ENCODE results near the gene CD302. TPM values are rescaled to one million over a fixed set of nuclear protein-coding genes. Genes with fewer than 3 reads are reported as not detected.
A peak's percentile ranks its signal among the peaks of the same experiment; 100 is the strongest.

Gene CD302
- total and polyA plus RNA-seq, 8 donors: 7.0 to 18.4 (median 12.0) TPM

DNA sequence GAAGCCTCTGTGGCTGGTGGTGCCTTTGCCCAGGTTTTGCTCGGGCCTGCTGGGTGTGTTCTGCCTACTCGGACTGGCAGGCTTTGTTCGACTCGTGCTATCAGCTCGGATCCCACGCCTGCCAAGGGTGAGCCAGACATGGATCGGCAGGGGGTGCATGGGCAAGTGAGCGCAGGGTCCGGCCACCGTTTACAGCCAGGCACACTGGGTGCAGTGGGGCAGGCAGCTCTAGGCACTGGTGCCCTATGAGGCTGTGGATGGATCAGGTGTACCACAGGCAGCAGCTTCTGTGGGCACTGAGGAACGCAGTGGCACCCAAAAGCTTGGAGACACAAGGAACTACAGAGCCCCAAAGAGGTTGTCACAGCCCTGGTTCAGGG, 60.1 kb downstream of the CD302 start:
- 97% methylated on average over 11 of the region's 11 CpGs for WGBS, 2 donors
- no peak for FAIRE-seq
- TF ChIP-seq, protein P1, sequence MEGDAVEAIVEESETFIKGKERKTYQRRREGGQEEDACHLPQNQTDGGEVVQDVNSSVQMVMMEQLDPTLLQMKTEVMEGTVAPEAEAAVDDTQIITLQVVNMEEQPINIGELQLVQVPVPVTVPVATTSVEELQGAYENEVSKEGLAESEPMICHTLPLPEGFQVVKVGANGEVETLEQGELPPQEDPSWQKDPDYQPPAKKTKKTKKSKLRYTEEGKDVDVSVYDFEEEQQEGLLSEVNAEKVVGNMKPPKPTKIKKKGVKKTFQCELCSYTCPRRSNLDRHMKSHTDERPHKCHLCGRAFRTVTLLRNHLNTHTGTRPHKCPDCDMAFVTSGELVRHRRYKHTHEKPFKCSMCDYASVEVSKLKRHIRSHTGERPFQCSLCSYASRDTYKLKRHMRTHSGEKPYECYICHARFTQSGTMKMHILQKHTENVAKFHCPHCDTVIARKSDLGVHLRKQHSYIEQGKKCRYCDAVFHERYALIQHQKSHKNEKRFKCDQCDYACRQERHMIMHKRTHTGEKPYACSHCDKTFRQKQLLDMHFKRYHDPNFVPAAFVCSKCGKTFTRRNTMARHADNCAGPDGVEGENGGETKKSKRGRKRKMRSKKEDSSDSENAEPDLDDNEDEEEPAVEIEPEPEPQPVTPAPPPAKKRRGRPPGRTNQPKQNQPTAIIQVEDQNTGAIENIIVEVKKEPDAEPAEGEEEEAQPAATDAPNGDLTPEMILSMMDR (IDR thresholded peaks at IDR 0.05): no peak
- H3K9me3 ChIP-seq: no peaks in the 10 kb centered on the region
- intact Hi-C loops (cut with DNase I): no loop called here
- peak in 1 of 4 donors; percentile 11 for ATAC-seq
- H3K27ac ChIP-seq: no peak overlapping the region
- H3K4me1 ChIP-seq: no peaks in the 10 kb centered on the region
- no peak overlapping the region for H3K4me3 ChIP-seq
- peak in 1 of 6 donors; percentile 43 for DNase-seq
- peaks cover 0 to 31% (median 0%) of the 10 kb centered on the region in 3 donors for H3K36me3 ChIP-seq
- no peaks in the 10 kb centered on the region for H3K27me3 ChIP-seq

DNA sequence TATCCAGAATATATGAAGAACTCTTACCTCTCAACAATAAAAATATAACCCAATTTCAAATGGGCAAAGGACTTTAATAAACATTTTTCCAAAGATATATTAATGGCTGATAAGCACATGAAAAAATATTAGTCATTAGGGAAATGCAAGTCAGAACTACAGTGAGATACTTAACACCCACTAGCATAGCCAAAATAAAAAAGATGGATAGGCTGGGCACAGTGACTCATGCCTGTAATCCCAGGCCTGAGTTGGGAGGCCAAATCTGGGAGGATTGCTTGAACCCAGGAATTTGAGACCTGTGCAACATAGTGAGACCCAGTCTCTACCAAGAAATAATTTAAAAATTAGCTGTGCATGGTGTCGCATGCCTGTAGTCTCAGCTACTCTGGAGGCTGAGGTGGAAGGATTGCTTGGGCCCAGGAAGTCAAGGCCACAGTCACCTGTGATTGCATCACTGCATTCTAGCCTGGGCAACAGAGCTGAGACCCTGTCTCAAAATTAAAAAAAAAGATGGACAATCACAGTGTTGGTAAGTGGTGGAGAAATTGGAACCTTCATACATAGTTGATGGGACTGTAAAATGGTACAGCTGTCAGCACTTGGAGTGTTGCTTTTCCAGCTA, 60.6 kb downstream of the CD302 start:
- no peak for FAIRE-seq
- peak in 1 of 4 donors; percentile 12 for ATAC-seq
- WGBS, 2 donors: 95 to 96% methylated on average over 1 of the region's 1 CpG
- TF ChIP-seq, protein P1 (IDR thresholded peaks at IDR 0.05): no peak
- no peak overlapping the region for H3K27ac ChIP-seq
- peaks cover 0 to 31% (median 0%) of the 10 kb centered on the region in 3 donors for H3K36me3 ChIP-seq
- no peaks in the 10 kb centered on the region for H3K9me3 ChIP-seq
- H3K4me1 ChIP-seq: no peaks in the 10 kb centered on the region
- H3K4me3 ChIP-seq: no peak overlapping the region
- H3K27me3 ChIP-seq: no peaks in the 10 kb centered on the region
- intact Hi-C loops (cut with DNase I): no loop called here
- no peak for DNase-seq

- TF ChIP-seq, protein P1 (IDR thresholded peaks at IDR 0.05): no peak
- DNase-seq: no peak
- WGBS, 2 donors: 74 to 91% methylated on average over 3 of the region's 3 CpGs
- Histone ChIP-seq H3K27me3 (no peaks in the 10 kb centered on the region), H3K4me3 (no peak overlapping the region), H3K27ac (no peak overlapping the region), H3K36me3 (peaks cover 0 to 38% (median 3%) of the 10 kb centered on the region in 3 donors), H3K9me3 (no peaks in the 10 kb centered on the region), H3K4me1 (no peaks in the 10 kb centered on the region)
- ATAC-seq: no peak
- no peak for FAIRE-seq
- intact Hi-C loops (cut with DNase I): no loop called here
Observed at GRCh38 chr2:159736048-159736447, 62.0 kb downstream of the CD302 start.

GRCh38 chr2:159735648-159736047, 62.4 kb downstream of the CD302 start:
- no peak overlapping the region for H3K4me3 ChIP-seq
- DNase-seq (no peak), ATAC-seq (no peak), FAIRE-seq (no peak)
- H3K4me1 ChIP-seq: no peaks in the 10 kb centered on the region
- TF ChIP-seq, protein P1 (IDR thresholded peaks at IDR 0.05): no peak
- WGBS, 2 donors: 85 to 100% methylated on average over 1 of the region's 1 CpG
- H3K27ac ChIP-seq: no peak overlapping the region
- H3K9me3 ChIP-seq: no peaks in the 10 kb centered on the region
- H3K27me3 ChIP-seq: no peaks in the 10 kb centered on the region
- intact Hi-C loops (cut with DNase I): no loop called here
- peaks cover 0 to 42% (median 3%) of the 10 kb centered on the region in 3 donors for H3K36me3 ChIP-seq

GRCh38 chr2:159728629-159729028, 69.4 kb downstream of the CD302 start:
- 57 to 58% methylated on average over 3 of the region's 3 CpGs for WGBS, 2 donors
- no peaks in the 10 kb centered on the region for H3K27me3 ChIP-seq
- H3K27ac ChIP-seq: peak overlapping the region in 1 of 4 donors; percentile 15
- ATAC-seq (no peak), DNase-seq (no peak), FAIRE-seq (no peak)
- peaks cover 0 to 9% (median 7%) of the 10 kb centered on the region in 3 donors for H3K4me1 ChIP-seq
- TF ChIP-seq, protein P1 (IDR thresholded peaks at IDR 0.05): no peak
- H3K36me3 ChIP-seq: peaks cover 0 to 13% (median 10%) of the 10 kb centered on the region in 3 donors
- H3K9me3 ChIP-seq: no peaks in the 10 kb centered on the region
- intact Hi-C loops (cut with DNase I): no loop called here
- H3K4me3 ChIP-seq: no peak overlapping the region

All from pancreas (tissue), 10 donors.